ENCODE measurements around the gene TUBB2B. TPM values are rescaled to one million over a fixed set of nuclear protein-coding genes. Genes with fewer than 3 reads are reported as not detected.
"Not testable (repeated sequence)": the region's sequence is repeated elsewhere in the genome, so short reads cannot be mapped to it uniquely, and the experiment has no call there.

TUBB2B gene
- total and polyA plus RNA-seq, 10 donors: 0.39 to 2.2 (median 1.0) TPM; not detected in 1

DNA sequence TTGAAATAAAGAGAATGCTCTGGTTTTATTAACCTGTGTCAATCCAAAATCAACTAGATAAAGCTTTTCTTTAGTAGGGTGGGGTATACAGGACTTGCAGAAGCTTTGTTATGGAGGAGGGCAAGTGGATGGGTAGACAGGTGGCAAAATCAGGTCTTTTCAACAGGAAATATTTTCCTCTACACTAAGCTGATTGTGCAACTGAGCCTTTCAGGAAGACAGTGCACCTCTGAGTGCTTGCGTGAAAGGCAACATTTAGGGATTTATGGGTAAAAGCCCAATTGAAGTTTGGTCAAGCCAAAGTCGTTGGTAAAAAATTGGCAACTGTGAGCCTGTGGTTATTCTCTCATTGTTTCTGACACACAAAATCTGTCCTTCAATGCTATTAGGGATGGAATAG lies 46.3 kb downstream of the TUBB2B start:
- TF ChIP-seq POLR2A (IDR thresholded peaks at IDR 0.05): no peak
- TF ChIP-seq, protein P1, sequence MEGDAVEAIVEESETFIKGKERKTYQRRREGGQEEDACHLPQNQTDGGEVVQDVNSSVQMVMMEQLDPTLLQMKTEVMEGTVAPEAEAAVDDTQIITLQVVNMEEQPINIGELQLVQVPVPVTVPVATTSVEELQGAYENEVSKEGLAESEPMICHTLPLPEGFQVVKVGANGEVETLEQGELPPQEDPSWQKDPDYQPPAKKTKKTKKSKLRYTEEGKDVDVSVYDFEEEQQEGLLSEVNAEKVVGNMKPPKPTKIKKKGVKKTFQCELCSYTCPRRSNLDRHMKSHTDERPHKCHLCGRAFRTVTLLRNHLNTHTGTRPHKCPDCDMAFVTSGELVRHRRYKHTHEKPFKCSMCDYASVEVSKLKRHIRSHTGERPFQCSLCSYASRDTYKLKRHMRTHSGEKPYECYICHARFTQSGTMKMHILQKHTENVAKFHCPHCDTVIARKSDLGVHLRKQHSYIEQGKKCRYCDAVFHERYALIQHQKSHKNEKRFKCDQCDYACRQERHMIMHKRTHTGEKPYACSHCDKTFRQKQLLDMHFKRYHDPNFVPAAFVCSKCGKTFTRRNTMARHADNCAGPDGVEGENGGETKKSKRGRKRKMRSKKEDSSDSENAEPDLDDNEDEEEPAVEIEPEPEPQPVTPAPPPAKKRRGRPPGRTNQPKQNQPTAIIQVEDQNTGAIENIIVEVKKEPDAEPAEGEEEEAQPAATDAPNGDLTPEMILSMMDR (IDR thresholded peaks at IDR 0.05 in 8 of 11, conservative IDR thresholded peaks at IDR 0.05 in 3 of 11): no peak
- TF ChIP-seq POLR2AphosphoS5 (IDR thresholded peaks at IDR 0.05): no peak
- DNase-seq: no peak
- Histone ChIP-seq H3K27me3 (replicated peaks in 1 of 7) (peaks cover 0 to 21% (median 0%) of the 10 kb centered on the region in 7 donors), H3K9me3 (no peaks in the 10 kb centered on the region), H3K4me3 (no peak overlapping the region), H3K4me1 (no peaks in the 10 kb centered on the region), H3K36me3 (no peaks in the 10 kb centered on the region), H3K27ac (no peak overlapping the region)
- 63 to 90% (median 77%) methylated on average over 2 of the region's 2 CpGs for WGBS, 5 donors
- intact Hi-C loops (cut with DNase I; ENCODE audit: low total_unique reads): no loop called here

DNA sequence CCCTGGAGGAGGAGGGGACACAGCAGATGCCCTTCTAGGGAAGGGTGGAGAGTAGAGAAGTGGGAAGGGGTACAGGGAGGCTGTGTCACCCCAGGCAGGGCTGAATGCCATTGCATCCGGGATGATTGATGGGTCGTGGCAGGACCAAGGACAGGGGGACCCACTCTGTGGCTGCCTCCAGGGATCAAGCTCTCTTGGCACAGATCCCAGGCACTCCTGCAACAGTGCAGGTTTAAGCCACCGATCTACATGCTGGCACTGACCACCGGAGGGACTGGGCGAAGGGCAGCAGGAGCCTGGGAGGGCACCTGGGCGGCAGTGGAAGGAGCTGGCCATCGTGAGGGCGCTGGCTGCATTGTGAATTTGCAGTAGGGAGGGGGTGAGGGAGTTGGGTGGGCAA lies 47.5 kb downstream of the TUBB2B start:
- H3K4me3 ChIP-seq; H3K9me3 ChIP-seq; H3K27ac ChIP-seq; DNase-seq; H3K4me1 ChIP-seq; intact Hi-C loops (cut with DNase I; ENCODE audit: low total_unique reads); H3K36me3 ChIP-seq: not testable (repeated sequence)
- 61 to 90% (median 73%) methylated on average over 4 to 6 of the region's 8 CpGs for WGBS, 5 donors
- peaks cover 0 to 21% (median 0%) of the 10 kb centered on the region in 7 donors for H3K27me3 ChIP-seq (replicated peaks in 1 of 7)

DNA sequence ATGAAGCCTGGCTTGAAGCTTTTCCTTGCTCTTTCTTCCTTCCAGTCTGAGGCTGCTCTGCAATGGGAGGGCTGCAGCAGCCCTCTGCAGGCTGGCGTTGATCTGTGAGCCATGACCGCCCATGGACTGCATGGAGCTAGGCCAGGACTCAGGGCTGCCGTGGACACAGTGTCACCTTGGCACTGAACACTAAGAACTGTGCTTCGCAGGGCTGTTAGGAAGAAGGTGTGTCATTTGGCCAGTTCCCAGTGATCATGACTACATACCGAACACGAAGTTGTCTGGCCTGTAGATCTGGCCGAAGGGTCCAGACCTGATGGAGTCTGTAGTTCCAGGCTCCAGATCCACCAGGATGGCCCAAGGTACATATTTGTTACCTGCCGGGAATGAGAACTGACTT lies 48.8 kb downstream of the TUBB2B start:
- DNase-seq; H3K27ac ChIP-seq; H3K36me3 ChIP-seq; H3K4me3 ChIP-seq; H3K4me1 ChIP-seq; intact Hi-C loops (cut with DNase I; ENCODE audit: low total_unique reads); H3K9me3 ChIP-seq: not testable (repeated sequence)
- H3K27me3 ChIP-seq (replicated peaks in 1 of 7): peaks cover 0 to 21% (median 0%) of the 10 kb centered on the region in 7 donors
- WGBS, 5 donors: 89 to 96% (median 90%) methylated on average over 6 to 8 of the region's 8 CpGs

DNA sequence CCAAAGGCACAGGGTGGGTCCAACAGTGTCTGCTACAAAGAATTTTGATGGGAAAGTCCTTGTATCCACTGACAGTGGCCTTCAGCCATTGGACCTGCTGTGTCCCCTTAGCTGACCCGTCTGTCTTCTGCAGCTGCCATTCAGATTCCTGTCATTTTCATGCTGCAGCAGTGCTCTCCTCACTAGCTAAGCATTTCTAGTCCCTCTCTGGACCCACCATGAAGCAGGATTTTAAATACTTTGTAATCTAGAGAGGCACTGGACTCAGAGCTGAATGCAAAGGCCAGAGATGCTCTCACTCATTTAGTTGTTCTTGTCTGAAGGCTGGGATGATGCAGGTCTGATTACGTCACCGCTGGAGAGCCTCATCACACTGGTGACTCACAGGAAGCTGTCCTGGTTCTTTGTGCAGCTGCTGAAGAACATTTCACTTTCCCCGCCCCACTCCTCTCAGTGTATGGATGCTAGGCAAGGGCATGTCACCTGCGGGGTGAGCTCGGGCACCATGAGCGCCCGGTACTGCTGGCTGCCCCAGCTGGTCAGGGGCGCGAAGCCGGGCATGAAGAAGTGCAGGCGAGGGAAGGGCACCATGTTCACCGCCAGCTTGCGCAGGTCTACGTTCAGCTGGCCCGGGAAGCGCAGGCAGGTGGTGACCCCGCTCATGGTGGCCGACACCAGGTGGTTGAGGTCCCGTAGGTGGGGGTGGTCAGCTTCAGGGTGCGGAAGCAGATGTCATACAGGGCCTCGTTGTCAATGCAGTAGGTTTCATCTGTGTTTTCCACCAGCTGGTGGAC lies 50.7 kb downstream of the TUBB2B start:
- intact Hi-C loops (cut with DNase I; ENCODE audit: low total_unique reads): no loop called here
- Histone ChIP-seq H3K27me3 (replicated peaks in 1 of 7) (peaks cover 0 to 21% (median 0%) of the 10 kb centered on the region in 7 donors), H3K27ac (no peak overlapping the region), H3K36me3 (no peaks in the 10 kb centered on the region), H3K9me3 (no peaks in the 10 kb centered on the region), H3K4me1 (no peaks in the 10 kb centered on the region), H3K4me3 (no peak overlapping the region)
- 79 to 92% (median 85%) methylated on average over 18 to 22 of the region's 22 CpGs for WGBS, 5 donors
- no peak for DNase-seq
- TF ChIP-seq, protein P1 (IDR thresholded peaks at IDR 0.05 in 8 of 11, conservative IDR thresholded peaks at IDR 0.05 in 3 of 11): no peak
- TF ChIP-seq POLR2A (IDR thresholded peaks at IDR 0.05) (no peak), POLR2AphosphoS5 (IDR thresholded peaks at IDR 0.05) (no peak)

DNA sequence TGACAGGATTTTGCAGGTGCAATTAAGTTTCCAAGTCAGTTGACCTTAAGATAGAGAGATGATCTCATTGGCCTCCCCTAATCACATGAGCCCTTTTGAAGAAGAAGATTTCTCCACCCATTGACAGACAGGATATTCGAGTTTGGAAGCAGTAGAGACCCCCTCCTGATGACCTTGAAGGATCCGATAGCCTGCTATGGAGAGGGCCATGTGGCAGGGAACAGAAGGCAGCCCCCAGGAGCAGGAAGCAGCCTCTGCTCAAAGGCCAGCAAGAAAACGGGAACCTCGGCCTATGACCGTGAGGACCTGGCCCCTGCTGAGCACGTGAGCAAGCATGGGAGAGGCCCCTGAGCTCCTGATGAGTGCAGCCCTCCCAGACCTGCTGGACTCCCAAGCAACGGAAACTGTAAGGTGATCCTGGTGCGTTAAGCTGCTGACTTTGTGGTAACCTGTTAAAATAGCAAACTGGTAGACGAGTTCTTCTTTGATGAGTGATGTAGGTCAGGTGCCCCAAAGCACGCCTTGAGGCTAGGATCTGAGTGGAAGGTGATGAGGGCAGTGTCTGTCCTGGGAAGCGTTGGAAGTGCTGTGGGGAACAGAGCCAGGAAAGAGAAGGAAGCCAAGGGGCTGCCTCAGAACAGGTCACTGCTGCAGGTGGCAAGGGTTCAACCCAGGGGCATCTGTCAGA lies 51.6 kb downstream of the TUBB2B start:
- intact Hi-C loops (cut with DNase I; ENCODE audit: low total_unique reads): no loop called here
- no peak for DNase-seq
- no peaks in the 10 kb centered on the region for H3K9me3 ChIP-seq
- 64 to 74% (median 69%) methylated on average over 8 to 11 of the region's 11 CpGs for WGBS, 5 donors
- H3K4me3 ChIP-seq: no peak overlapping the region
- H3K27me3 ChIP-seq (replicated peaks in 1 of 7): peaks cover 0 to 21% (median 0%) of the 10 kb centered on the region in 7 donors
- TF ChIP-seq POLR2A (IDR thresholded peaks at IDR 0.05) (no peak), POLR2AphosphoS5 (IDR thresholded peaks at IDR 0.05) (no peak)
- TF ChIP-seq, protein P1 (IDR thresholded peaks at IDR 0.05 in 8 of 11, conservative IDR thresholded peaks at IDR 0.05 in 3 of 11): no peak
- H3K27ac ChIP-seq: no peak overlapping the region
- H3K4me1 ChIP-seq: no peaks in the 10 kb centered on the region
- no peaks in the 10 kb centered on the region for H3K36me3 ChIP-seq

All from spleen (tissue), 11 donors.